Type B pancreatic cell (in vitro differentiated cells): ENCODE results near the gene MYLK. TPM values are rescaled to one million over a fixed set of nuclear protein-coding genes. Genes with fewer than 3 reads are reported as not detected.
"Not testable (repeated sequence)": the region's sequence is repeated elsewhere in the genome, so short reads cannot be mapped to it uniquely, and the experiment has no call there.

ENCODE experiments used
- DNase-seq: peaks from one replicate; pipeline ENCODE4 v3.0.0; 2021; ENCODE audit warnings: mixed read lengths; ENCODE audit not compliant: unreplicated experiment; ENCODE audit errors: extremely low spot score
- H3K27ac Mint-ChIP-seq: 2 replicates; pipeline ENCODE4 v1.8.0; 2021; ENCODE audit warnings: mild to moderate bottlenecking, mixed read lengths
- H3K27me3 Mint-ChIP-seq: 2 replicates; pipeline ENCODE4 v1.8.0; 2021; ENCODE audit warnings: mixed read lengths
- H3K36me3 Mint-ChIP-seq: 2 replicates; pipeline ENCODE4 v1.8.0; 2021; ENCODE audit warnings: mixed read lengths
- H3K4me1 Mint-ChIP-seq: one replicate; pipeline ENCODE4 v1.8.0; 2021; ENCODE audit warnings: mixed read lengths; ENCODE audit not compliant: unreplicated experiment
- H3K4me3 Mint-ChIP-seq: 2 replicates; pipeline ENCODE4 v1.8.0; 2021; ENCODE audit warnings: mild to moderate bottlenecking, mixed read lengths
- H3K9me3 Mint-ChIP-seq: 2 replicates; pipeline ENCODE4 v1.8.0; 2021; ENCODE audit warnings: mixed read lengths
- total RNA-seq: library from RNA; stranded (reverse); gene quantifications from 2 replicates; pipeline ENCODE4 v1.2.1, GENCODE V29; 2021; ENCODE audit warnings: low replicate concordance
- TF ChIP-seq, protein P1 (sequence below): fragments of 200-600 bp; sonication (generic); conservative IDR thresholded peaks from 2 replicates; pipeline ENCODE4 v1.5.0; 2021; ENCODE audit warnings: antibody characterized with exemption, mild to moderate bottlenecking

MYLK gene
- total RNA-seq, 1 donor from 2014 or later = 16.8 TPM

- Mint-ChIP-seq H3K36me3 (peaks cover 8% of the 10 kb centered on the region), H3K4me1 (no peaks in the 10 kb centered on the region), H3K27me3 (peaks cover 4% of the 10 kb centered on the region), H3K27ac (no peak overlapping the region), H3K4me3 (no peak overlapping the region), H3K9me3 (no peaks in the 10 kb centered on the region)
- DNase-seq = no peak
- TF ChIP-seq, protein P1, sequence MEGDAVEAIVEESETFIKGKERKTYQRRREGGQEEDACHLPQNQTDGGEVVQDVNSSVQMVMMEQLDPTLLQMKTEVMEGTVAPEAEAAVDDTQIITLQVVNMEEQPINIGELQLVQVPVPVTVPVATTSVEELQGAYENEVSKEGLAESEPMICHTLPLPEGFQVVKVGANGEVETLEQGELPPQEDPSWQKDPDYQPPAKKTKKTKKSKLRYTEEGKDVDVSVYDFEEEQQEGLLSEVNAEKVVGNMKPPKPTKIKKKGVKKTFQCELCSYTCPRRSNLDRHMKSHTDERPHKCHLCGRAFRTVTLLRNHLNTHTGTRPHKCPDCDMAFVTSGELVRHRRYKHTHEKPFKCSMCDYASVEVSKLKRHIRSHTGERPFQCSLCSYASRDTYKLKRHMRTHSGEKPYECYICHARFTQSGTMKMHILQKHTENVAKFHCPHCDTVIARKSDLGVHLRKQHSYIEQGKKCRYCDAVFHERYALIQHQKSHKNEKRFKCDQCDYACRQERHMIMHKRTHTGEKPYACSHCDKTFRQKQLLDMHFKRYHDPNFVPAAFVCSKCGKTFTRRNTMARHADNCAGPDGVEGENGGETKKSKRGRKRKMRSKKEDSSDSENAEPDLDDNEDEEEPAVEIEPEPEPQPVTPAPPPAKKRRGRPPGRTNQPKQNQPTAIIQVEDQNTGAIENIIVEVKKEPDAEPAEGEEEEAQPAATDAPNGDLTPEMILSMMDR = no peak
These were observed 143.7 kb downstream of the MYLK start for GRCh38 chr3:123740391-123740822.

- Mint-ChIP-seq H3K27ac (no peak overlapping the region), H3K27me3 (peaks cover 4% of the 10 kb centered on the region), H3K9me3 (no peaks in the 10 kb centered on the region), H3K4me3 (no peak overlapping the region), H3K4me1 (no peaks in the 10 kb centered on the region), H3K36me3 (peaks cover 8% of the 10 kb centered on the region)
- no peak for DNase-seq
- TF ChIP-seq, protein P1 = no peak
These were observed 144.4 kb downstream of the MYLK start for GRCh38 chr3:123739754-123740153.

GRCh38 chr3:123739106-123739505, 145.0 kb downstream of the MYLK start:
- H3K4me1 Mint-ChIP-seq = no peaks in the 10 kb centered on the region
- no peak overlapping the region for H3K4me3 Mint-ChIP-seq
- H3K27ac Mint-ChIP-seq = no peak overlapping the region
- no peak for DNase-seq
- H3K9me3 Mint-ChIP-seq = no peaks in the 10 kb centered on the region
- H3K36me3 Mint-ChIP-seq = peaks cover 8% of the 10 kb centered on the region
- TF ChIP-seq, protein P1 = no peak
- H3K27me3 Mint-ChIP-seq = peaks cover 4% of the 10 kb centered on the region

- H3K9me3 Mint-ChIP-seq, DNase-seq, H3K27ac Mint-ChIP-seq, H3K4me3 Mint-ChIP-seq, H3K36me3 Mint-ChIP-seq, H3K4me1 Mint-ChIP-seq, H3K27me3 Mint-ChIP-seq: not testable (repeated sequence)
These were observed 145.6 kb downstream of the MYLK start for GRCh38 chr3:123738522-123738921.

- Mint-ChIP-seq H3K4me1 (no peaks in the 10 kb centered on the region), H3K9me3 (no peaks in the 10 kb centered on the region), H3K27ac (no peak overlapping the region), H3K4me3 (no peak overlapping the region), H3K36me3 (peaks cover 8% of the 10 kb centered on the region), H3K27me3 (peaks cover 4% of the 10 kb centered on the region)
- DNase-seq = no peak
- TF ChIP-seq, protein P1 = no peak
These were observed 147.0 kb downstream of the MYLK start for GRCh38 chr3:123737168-123737567.

- H3K4me3 Mint-ChIP-seq = no peak overlapping the region
- H3K9me3 Mint-ChIP-seq = no peaks in the 10 kb centered on the region
- peaks cover 8% of the 10 kb centered on the region for H3K36me3 Mint-ChIP-seq
- H3K27ac Mint-ChIP-seq = no peak overlapping the region
- H3K27me3 Mint-ChIP-seq = no peaks in the 10 kb centered on the region
- DNase-seq = no peak
- TF ChIP-seq, protein P1 = no peak
- H3K4me1 Mint-ChIP-seq = no peaks in the 10 kb centered on the region
These were observed 148.7 kb downstream of the MYLK start for GRCh38 chr3:123735456-123735855.
